Astrocyte of the cerebellum (primary cell): ENCODE measurements around the gene EPHA4.

Source experiments
- DNase-seq: peaks from one replicate; pipeline ENCODE4 v3.0.0-alpha.2; 2011; ENCODE audit warnings: low read depth
- H3K4me3 ChIP-seq: 2 replicates; pipeline ENCODE4 v1.5.1; 2011; ENCODE audit warnings: mild to moderate bottlenecking, low read depth, low read length, moderate library complexity
- CTCF ChIP-seq: IDR thresholded peaks from 2 replicates; pipeline ENCODE4 v1.5.1; 2012; ENCODE audit warnings: low read length, low read depth, moderate library complexity, mild to moderate bottlenecking; ENCODE audit errors: missing control alignments
- in situ Hi-C: cut with HindIII; loops from 2 replicates; pipeline ENCODE4 v1.10.0; 2017; ENCODE audit warnings: low sequenced_read_pairs

EPHA4 gene

GRCh38 chr2:221535824-221536223 lies 36.3 kb downstream of the EPHA4 start:
- DNase-seq, result no peak
- in situ Hi-C loops, result no loop called here
- H3K4me3 ChIP-seq, result no peak overlapping the region
- no peak for TF ChIP-seq CTCF

GRCh38 chr2:221533299-221533698 lies 38.8 kb downstream of the EPHA4 start:
- DNase-seq, result no peak
- in situ Hi-C loops, result no loop called here
- no peak overlapping the region for H3K4me3 ChIP-seq
- no peak for TF ChIP-seq CTCF

GRCh38 chr2:221532641-221533040 lies 39.5 kb downstream of the EPHA4 start:
- in situ Hi-C loops, result no loop called here

GRCh38 chr2:221530653-221531037 lies 41.5 kb downstream of the EPHA4 start:
- DNase-seq, result no peak
- H3K4me3 ChIP-seq, result no peak overlapping the region
- no peak for TF ChIP-seq CTCF
- in situ Hi-C loops, result no loop called here

More at GRCh38 chr2:221532641-221533040, 39.5 kb downstream of the EPHA4 start:
- DNase-seq, result no peak
- TF ChIP-seq CTCF, result no peak
- H3K4me3 ChIP-seq, result no peak overlapping the region

GRCh38 chr2:221529943-221530652 lies 42.0 kb downstream of the EPHA4 start:
- no peak for TF ChIP-seq CTCF
- in situ Hi-C loops, result no loop called here
- peak; percentile 31 for DNase-seq
- no peak overlapping the region for H3K4me3 ChIP-seq

GRCh38 chr2:221529177-221529942 lies 42.7 kb downstream of the EPHA4 start:
- H3K4me3 ChIP-seq, result no peak overlapping the region

More at GRCh38 chr2:221529177-221529942, 42.7 kb downstream of the EPHA4 start:
- no peak for TF ChIP-seq CTCF
- no peak for DNase-seq
- in situ Hi-C loops, result no loop called here
